HG03432 (cell line): Measurements from ENCODE around the gene ACTA2.

Experiments
- ATAC-seq: cut with Tn5 transposase; IDR thresholded peaks from one replicate; pipeline ENCODE4 v1.9.1; 2021; ENCODE audit warnings: mild to moderate bottlenecking, moderate library complexity; ENCODE audit not compliant: unreplicated experiment

Gene ACTA2

DNA sequence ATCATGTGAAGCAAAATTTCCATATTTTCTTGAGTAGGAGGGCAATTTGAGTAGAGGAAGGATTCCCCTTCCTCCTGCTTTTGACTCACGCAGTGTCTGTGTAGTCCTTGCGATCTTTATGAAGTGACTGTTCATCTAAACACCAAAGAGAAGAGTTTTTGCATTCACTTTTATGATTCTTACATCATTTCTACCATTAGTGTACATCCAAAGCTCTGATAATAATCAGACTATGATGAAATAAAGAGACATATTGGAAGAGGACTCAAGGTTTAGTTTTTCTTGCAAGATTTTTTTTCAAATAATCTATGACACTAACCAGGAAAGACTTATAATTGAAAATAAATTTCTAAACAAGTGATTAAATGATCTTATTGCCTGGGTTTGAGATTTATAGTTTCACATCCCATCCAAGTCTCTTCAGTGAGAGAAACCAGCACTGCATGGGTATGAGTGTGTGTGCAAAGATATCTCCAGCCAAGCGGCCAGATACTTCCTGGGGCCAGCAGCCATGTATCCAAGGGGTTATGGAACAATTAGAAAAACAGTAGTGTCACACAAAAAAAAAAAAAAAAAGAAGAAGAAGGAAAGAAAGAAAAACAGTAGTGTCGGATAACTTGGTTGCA is 2.0 kb upstream of the ACTA2 start:
- ATAC-seq, result no peak

DNA sequence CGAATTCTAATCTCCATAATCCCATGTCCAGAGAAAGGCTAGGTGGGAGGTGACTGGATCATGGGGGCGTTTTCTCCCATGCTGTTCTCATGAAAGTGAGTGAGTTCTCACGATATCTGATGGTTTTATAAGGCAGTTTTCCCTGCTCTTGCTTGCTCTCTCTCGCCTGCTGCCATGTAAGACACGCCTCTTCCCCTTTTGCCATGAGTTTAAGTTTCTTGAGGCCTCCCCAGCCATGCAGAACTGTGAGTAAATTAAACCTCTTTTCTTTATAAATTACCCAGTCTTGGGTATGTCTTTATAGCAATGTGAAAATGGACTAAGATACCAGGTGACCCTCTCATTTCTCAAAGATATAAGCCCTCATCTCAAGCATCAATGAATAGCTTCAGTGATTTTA is 1.1 kb upstream of the ACTA2 start:
- no peak for ATAC-seq

DNA sequence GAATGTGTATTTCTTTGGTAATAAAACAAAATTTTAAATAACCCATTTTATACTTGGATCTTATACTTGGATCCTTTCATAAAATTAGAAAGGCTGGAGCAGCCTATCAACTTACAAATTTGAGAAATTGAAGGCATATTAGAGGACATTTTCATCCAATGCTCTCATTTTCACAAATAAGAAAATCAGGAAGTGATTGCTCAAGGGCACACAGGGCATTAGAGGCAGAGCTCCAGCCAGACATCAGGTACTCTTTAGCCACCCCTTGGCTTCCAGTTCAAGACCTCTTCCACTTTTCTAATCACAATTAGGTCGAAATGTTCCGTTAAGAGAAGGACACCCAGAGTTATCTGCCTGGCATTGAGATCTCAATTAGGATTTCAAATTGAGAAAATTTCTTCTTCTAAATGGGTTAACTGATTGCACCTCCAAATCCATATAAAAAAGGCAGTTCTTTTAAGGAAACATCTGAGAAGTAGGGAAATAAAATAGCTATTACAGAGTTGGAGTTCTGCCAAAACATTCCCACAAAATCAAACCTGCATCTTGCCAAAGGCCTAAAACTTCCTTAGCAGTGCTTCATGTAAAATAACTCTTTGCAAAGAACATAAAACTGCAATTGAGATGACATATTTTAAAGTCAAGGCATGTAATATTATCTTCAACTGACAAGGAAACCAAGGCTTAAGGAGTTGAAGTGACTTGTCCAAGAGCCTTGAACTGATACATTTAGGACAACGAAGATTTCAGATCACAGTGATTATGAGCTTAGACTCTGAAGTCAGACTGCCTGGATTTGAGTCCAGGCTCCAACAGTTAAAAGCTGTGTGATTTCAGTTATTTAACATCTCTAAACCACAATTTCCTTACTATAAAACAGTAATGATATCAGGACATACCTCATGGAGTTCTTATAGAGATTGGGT is 2.4 kb downstream of the ACTA2 start:
- ATAC-seq, result no peak

DNA sequence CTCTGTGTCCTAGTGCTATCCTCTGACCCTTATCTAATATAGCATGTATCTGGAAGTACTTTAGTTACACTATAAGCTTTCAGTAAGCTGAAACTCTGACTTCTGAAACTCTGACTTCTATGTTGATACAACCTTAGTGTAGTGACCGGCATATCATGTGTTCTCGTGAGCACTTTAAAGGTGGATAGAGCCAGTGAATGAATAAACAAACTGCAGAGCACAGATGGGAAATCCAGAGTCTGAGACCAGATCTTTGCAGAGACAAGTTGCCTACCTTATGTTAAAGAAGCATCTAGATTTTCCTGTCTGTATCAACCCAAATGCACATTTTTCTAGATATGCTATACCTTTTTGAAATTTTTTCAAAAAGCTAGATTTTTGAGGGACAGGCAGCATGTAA is 3.5 kb downstream of the ACTA2 start:
- no peak for ATAC-seq

DNA sequence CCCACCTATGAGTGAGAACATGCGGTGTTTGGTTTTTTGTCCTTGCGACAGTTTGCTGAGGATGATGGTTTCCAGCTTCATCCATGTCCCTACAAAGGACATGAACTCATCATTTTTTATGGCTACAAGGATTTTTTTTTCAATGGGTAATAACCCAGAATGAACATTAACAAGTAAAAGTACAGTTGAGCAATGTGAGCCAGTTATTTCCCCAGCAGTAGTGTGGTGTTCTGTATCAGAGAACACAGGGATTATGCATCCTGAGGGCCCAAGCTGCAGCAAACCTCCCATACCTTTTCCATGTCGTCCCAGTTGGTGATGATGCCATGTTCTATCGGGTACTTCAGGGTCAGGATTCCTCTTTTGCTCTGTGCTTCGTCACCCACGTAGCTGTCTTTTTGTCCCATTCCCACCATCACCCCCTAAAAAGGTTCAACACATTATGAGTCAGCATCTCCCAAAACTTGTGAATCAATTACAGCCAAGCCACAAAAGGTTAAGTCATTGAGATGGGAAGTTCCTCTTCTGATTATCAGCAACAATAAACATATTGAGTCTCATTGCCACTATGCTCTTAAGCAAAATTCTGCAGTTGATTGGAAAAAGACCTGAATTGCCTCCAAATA is 5.5 kb downstream of the ACTA2 start:
- ATAC-seq, result no peak

DNA sequence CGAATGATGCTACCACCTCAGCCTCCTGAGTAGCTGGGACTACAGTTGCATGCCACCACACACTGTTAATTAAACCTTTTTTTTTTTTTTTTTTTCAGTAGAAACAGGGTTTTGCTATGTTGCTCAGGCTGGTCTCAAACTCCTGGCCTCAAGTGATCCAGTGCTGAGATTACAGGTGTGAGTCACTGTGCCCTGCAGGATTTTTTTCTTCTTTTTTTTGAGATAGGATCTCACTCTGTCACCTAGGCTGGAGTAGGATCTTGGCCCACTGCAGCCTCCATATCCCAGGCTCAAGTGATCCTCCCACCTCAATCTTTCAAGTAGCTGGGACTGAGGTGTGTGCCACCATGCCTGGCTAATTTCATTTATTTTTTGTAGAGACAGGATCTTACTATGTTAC is 6.4 kb downstream of the ACTA2 start:
- ATAC-seq, result no peak

DNA sequence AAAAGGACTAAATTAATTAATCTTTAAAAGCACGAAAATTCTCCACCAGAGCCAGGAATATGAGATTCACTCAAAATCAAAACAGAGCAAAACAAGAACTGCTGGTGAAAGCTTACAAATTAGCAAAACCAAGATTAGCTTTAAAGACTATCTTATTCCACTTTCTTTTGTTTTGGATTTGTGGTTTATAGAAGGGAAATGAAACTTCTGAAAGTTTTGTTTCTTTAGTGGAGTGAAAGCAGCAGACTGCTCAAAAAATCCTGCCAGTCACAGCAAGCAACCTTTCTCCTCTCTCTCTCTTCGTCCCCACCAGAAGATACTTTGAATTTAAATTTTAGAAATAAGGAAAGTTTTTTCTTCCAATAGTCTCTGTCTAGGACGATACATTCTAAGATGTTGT is 7.8 kb downstream of the ACTA2 start:
- ATAC-seq, result peak; percentile 67

DNA sequence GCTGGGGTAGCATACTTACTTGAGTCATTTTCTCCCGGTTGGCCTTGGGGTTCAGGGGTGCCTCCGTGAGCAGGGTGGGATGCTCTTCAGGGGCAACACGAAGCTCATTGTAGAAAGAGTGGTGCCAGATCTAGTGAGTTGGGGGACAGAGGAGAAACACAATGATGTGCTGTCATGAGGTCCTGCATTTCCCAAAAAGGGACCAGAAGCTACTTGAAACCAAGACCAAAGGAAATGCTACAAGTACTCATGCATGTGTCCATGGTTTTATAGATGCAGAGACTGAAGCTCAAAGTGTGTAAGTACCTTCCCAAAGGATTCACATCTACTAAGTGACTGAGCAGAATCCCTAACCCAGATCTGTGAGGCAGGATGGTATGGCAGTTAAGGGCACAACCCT is 8.8 kb downstream of the ACTA2 start:
- no peak for ATAC-seq

DNA sequence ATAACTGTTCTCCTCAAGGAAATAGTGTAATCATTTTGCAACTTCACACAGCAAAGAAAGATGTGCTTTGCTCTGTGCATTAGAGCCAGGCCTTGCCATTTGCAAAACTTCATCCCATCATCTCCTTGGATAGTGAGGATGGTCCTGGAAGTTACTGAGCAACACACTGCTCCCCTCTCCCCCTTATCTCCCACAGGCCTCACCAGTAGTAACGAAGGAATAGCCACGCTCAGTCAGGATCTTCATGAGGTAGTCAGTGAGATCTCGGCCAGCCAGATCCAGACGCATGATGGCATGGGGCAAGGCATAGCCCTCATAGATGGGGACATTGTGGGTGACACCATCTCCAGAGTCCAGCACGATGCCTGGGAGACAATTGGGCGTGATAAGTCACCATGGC is 11.5 kb downstream of the ACTA2 start:
- ATAC-seq, result no peak

DNA sequence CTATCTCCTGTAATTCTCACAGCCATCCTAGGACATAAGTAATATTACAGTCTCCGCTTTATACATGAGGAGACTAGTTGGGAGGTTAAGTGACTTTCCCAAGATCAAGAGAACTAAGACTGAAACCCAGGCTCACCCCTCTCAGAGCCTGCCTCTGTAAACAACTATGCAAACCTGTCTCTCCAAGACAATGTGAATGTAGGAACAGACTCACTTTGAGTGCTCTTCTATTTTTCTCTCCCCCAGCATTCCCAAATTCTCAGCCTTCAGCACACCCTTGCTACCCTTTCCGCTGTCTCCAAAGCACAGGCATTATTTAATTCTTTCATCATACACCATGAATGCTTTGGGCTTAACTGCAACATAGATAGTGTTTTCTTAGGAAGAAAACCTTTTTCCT is 13.6 kb downstream of the ACTA2 start:
- ATAC-seq, result no peak

DNA sequence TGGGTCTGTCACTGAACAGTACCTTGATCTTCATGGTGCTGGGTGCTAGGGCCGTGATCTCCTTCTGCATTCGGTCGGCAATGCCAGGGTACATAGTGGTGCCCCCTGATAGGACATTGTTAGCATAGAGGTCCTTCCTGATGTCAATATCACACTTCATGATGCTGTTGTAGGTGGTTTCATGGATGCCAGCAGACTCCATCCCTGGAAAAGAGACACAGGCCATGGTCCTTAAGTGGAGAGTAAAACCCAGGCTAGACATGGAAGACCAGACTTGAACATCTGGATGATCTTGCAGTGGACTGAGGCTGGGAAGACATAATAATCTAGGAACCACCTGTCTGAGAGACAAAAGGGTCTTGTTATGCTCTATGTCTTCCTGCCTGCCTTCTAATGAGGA is 14.5 kb downstream of the ACTA2 start:
- ATAC-seq, result no peak

DNA sequence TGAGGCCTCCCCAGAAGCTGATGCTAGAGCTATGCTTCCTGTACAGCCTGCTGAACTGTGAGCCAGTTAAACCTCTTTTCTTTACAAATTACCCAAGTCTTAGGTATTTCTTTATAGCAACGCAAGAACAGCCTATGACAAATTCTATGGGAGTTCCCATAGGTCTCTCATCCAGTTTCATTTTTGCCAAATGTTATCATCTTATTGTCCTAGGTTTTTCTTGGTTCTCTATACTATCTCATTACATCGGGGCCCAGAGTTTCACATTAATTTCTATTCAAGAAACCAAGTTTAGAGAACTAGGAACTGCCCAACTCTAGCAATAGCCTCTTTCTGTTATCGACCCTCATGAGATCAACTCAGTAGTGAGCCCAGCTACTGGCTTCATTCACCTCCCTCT is 15.9 kb downstream of the ACTA2 start:
- ATAC-seq, result no peak

DNA sequence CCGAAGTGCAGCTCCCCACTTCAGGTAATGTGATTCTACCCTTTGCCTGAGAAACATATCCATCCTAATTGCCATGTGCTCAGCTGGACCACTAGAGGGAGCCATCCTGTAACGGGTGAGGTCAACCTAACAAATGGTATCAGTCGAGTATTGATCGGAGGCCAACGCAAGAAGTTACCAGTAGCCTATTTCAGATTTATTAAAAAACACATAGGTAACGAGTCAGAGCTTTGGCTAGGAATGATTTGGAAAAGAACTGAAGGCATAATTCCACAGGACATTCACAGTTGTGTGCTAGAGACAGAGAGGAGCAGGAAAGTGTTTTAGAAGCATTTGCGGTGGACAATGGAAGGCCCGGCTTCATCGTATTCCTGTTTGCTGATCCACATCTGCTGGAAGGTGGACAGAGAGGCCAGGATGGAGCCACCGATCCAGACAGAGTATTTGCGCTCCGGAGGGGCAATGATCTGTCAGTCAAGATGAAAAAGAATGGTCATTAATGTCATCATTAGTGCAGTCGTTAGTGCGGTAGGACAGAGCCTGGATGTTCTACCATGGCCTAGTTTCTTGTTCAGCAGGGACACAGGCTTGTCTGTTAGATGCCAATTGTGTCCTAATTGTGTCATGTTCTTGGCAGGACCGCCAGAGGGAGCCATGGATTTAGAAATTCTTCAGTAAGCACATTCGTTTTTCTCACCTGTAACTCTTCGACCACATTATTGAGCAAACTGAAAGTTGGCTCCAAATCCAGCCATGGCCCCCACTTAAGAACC is 17.5 kb downstream of the ACTA2 start:
- peak; percentile 42 for ATAC-seq

DNA sequence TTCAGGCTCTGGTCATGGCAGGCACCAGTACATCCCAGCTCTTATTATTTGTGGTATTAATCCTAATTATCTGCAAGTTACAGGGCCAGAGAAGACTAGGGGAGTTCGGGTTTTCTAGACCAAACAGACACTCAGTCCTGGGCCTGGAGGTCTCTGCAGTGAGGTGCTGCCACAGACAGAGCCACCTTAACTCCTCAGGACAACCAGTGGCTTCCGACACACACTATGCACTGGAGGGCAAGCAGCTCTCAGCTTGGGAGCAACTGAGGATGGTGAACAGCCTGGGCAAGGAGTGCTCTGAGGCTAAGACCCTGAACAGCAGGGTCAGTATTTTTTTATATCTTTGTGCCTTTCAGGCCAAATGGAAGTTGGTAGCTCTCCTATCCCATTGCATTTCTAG is 19.0 kb downstream of the ACTA2 start:
- no peak for ATAC-seq

DNA sequence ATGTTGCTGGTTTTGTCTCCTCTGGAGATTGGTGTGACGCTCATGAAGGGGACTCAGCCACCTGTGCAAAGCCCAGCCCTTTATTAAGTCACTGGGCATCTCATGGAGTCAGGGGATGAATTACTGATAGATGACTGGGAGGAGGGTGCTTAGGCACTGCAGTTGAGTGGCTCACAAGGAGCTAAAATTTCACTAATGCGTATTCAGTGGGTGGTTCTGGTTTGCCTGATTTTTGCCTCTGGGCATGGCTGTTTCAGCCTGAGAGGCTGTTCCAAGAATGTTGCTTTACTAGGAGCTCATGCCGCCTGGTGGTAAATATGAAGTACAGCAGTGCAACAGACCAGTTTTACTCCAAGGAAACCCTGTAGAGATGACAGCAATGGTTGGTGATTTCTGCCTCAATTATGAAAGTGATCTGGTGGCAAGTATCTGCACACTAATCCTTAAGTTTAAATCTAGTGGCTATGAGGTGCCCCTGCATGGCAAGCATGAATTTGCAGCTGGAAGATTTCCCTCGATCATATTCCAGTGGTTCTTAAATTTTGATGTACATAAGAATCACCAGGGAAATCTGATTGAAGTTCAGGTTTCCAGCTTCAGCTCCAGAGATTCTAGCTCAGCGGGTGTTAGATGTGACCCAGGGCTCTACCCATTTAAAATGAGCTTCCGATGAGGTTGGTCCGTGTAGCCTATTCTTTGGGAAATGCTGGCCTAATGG is 19.9 kb downstream of the ACTA2 start:
- peak; percentile 66 for ATAC-seq

DNA sequence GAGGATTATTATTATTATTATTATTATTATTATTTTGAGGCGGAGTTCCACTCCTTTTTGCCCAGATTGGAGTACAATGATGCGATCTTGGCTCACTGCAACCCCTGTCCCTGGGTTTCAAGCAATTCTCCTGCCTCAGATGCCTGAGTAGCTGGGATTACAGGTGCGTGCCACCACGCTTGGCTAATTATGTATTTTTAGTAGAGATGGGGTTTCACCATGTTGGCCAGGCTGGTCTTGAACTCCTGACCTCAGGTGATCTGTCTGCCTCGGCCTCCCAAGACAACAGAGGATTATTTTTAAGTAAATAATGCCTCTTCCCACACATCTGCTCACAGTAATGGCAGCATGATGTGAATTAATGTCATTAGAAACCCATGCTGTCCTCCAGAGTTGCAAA is 20.5 kb downstream of the ACTA2 start:
- ATAC-seq, result peak; percentile 7

DNA sequence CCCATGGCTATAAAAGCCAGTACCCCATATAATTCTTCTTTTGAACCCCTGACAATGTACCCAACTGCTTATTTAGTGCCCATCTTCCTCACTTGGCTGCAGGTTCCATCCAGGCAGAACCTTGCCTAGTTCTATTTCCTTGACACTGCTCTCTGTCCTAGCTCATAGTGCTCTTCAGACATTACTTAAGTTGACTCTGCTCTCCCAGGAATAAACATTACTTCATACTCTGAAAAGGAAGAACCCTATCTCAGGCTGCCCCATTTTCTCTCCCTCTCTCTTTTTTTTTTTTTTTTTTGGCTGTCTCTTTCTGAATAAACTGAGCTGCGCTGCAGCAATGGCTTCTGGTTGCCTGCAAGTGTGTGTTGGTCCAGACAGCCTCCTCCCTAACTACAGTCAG is 21.0 kb downstream of the ACTA2 start:
- no peak for ATAC-seq

DNA sequence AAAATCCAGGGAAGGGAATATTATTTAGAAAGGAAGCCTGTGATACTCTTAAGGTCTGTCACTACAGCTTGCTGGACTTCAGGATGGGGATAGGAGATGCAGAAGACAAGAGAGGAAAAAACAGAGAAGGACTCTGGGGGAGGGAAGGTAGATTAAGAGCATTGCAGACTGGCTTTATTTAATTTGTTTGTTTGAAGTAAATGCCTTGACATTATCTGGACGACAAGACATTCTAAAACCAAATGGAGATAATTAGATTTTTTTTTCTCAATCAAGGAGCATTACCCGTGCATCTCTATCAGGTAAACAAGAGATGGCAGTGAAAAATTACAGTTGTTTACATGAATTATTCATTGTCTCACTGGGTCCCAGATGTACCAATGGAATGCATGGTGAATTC is 24.3 kb downstream of the ACTA2 start:
- ATAC-seq, result no peak

DNA sequence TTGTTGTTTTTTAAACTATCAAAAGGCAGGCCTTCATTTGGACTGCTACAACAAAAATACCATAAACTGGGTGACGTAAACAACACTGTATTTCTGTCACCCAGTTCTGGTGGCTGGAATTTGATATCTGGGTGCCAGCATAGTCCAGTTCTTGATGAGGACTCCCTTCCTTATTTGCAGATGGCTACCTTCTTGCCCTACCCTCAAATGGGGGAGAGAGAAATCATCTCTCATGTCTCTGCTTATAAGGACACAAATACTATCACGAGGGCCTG is 25.2 kb downstream of the ACTA2 start:
- ATAC-seq, result no peak

DNA sequence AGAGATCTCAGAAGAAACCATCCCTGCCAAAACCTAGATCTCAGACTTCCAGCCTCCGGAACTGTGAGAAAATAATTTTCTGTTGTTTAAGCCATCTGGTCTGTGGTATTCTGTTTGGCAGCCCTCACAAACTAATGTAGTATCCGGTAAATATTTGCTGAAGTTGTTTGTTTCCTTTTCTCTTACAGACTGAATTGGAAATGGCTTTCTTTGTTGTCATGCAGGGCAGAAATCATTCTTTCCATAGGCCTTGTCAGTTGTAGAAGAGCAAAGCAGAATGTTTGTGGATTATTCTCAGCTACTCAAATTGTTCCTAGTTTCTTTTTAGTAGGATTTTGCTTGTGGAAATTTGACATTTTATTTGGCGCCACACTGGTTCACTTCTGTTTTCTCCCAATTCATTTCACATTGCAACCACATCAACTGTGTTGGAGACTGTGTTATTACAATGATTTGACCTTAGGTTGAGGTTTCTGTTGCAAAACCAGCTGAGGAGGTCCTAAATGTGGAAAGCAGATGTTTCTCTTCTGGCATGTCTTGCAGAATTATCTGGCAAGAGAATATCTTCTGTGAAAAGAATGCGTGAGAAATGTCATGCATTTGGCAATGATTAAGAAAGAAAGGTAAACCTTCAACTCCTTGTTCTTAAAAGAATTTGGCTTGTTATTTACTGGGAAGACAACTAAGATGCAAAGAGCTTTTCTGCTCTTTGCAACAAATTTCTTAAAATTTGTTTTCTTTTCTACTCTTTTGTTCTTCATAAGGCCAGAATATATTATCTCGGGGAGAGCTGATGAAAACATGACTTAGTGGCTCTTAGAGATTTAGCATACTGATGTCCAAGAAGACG is 25.8 kb downstream of the ACTA2 start:
- ATAC-seq, result no peak
